ENCODE data around the gene FAM3A. TPM values are rescaled to one million over a fixed set of nuclear protein-coding genes. Genes with fewer than 3 reads are reported as not detected.
A peak's percentile ranks its signal among the peaks of the same experiment; 100 is the strongest.
"Not testable (repeated sequence)": the region's sequence is repeated elsewhere in the genome, so short reads cannot be mapped to it uniquely, and the experiment has no call there.

The FAM3A gene
- total and polyA plus RNA-seq, 8 donors = 26.4 to 78.5 (median 36.7) TPM

GRCh38 chrX:154542723-154543424 lies 26.8 kb upstream of the FAM3A start:
- DNase-seq (no peak), FAIRE-seq (no peak), ATAC-seq (no peak)
- Histone ChIP-seq H3K9me3 (no peaks in the 10 kb centered on the region), H3K27me3 (no peaks in the 10 kb centered on the region), H3K4me1 (peaks cover 0 to 2% (median 0%) of the 10 kb centered on the region in 3 donors), H3K27ac (peak overlapping the region in 1 of 4 donors; percentile 22), H3K4me3 (no peak overlapping the region), H3K36me3 (no peaks in the 10 kb centered on the region)
- intact Hi-C loops (cut with DNase I) = no loop called here
- TF ChIP-seq CTCF (IDR thresholded peaks at IDR 0.05) = no peak
- WGBS, 2 donors = 76 to 86% methylated on average over 20 of the region's 20 CpGs

GRCh38 chrX:154541896-154542722 lies 26.1 kb upstream of the FAM3A start:
- no peak for TF ChIP-seq CTCF (IDR thresholded peaks at IDR 0.05)
- 61 to 66% methylated on average over 12 of the region's 12 CpGs for WGBS, 2 donors
- H3K9me3 ChIP-seq = no peaks in the 10 kb centered on the region
- FAIRE-seq = no peak
- ATAC-seq = peak in 3 of 4 donors; percentile 8 to 52 (median 11)
- peak overlapping the region in 1 of 4 donors; percentile 22 for H3K27ac ChIP-seq
- intact Hi-C loops (cut with DNase I) = no loop called here
- no peaks in the 10 kb centered on the region for H3K36me3 ChIP-seq
- peak in 4 of 6 donors; percentile 29 to 69 (median 48) for DNase-seq
- peaks cover 0 to 2% (median 0%) of the 10 kb centered on the region in 3 donors for H3K4me1 ChIP-seq
- no peaks in the 10 kb centered on the region for H3K27me3 ChIP-seq
- H3K4me3 ChIP-seq = no peak overlapping the region

GRCh38 chrX:154541589-154541895 lies 25.5 kb upstream of the FAM3A start:
- WGBS, 2 donors = 69 to 77% methylated on average over 5 of the region's 5 CpGs
- TF ChIP-seq CTCF (IDR thresholded peaks at IDR 0.05) = no peak
- Histone ChIP-seq H3K27me3 (no peaks in the 10 kb centered on the region), H3K27ac (no peak overlapping the region), H3K4me3 (no peak overlapping the region), H3K36me3 (no peaks in the 10 kb centered on the region), H3K4me1 (peaks cover 0 to 2% (median 0%) of the 10 kb centered on the region in 3 donors), H3K9me3 (no peaks in the 10 kb centered on the region)
- intact Hi-C loops (cut with DNase I) = no loop called here
- DNase-seq (no peak), ATAC-seq (no peak), FAIRE-seq (no peak)

- DNase-seq (peak in 1 of 6 donors; percentile 54), FAIRE-seq (no peak), ATAC-seq (peak in 2 of 4 donors; percentile 29 to 31)
- Histone ChIP-seq H3K4me1 (peaks cover 0 to 2% (median 0%) of the 10 kb centered on the region in 3 donors), H3K9me3 (no peaks in the 10 kb centered on the region), H3K27me3 (no peaks in the 10 kb centered on the region), H3K27ac (no peak overlapping the region), H3K4me3 (no peak overlapping the region), H3K36me3 (no peaks in the 10 kb centered on the region)
- intact Hi-C loops (cut with DNase I) = no loop called here
- WGBS, 2 donors = 78 to 83% methylated on average over 19 of the region's 19 CpGs
- TF ChIP-seq CTCF (IDR thresholded peaks at IDR 0.05) = no peak
Observed at GRCh38 chrX:154540897-154541535, 25.0 kb upstream of the FAM3A start.

- H3K9me3 ChIP-seq; DNase-seq; FAIRE-seq; H3K36me3 ChIP-seq; H3K27me3 ChIP-seq; intact Hi-C loops (cut with DNase I); ATAC-seq; H3K27ac ChIP-seq; H3K4me3 ChIP-seq; H3K4me1 ChIP-seq: not testable (repeated sequence)
- WGBS, 2 donors = 73 to 89% methylated on average over 7 of the region's 7 CpGs
Observed at GRCh38 chrX:154540365-154540764, 24.3 kb upstream of the FAM3A start.
